Activated CD4-positive, alpha-beta T cell treated with anti-CD3 and anti-CD28 coated beads, Interleukin-2, Interleukin-4, amounts not matched to agents 100 ng/mL and 50 ng/mL, durations not matched to agents 16 hours and 8 hours (primary cell): ENCODE data around the gene TMEM247.
"Not testable (repeated sequence)": the region's sequence is repeated elsewhere in the genome, so short reads cannot be mapped to it uniquely, and the experiment has no call there.

ENCODE experiments used
- DNase-seq: peaks from one replicate; pipeline ENCODE4 v3.0.0-alpha.2; 2020; ENCODE audit warnings: low spot score

TMEM247 gene

DNA sequence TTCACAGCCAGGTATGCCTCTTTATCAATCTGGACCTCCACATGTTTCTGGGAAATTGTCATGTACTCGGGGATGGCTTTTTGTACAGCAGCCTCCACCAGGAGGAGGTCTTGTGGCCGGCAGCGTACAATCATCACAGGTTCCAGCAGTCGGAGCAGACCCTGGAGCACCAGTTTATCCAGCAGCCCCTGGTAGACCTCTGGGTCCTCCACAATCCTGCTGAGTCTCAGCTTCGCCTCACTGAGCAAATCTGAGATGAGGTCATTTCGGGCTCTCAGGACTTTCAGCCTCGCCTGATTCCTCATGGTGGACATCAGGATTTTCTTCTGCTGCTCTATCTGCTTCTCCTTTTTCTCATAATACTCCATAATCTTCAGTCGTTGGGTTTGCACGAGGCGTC, 32.8 kb downstream of the TMEM247 start:
- DNase-seq: no peak

DNA sequence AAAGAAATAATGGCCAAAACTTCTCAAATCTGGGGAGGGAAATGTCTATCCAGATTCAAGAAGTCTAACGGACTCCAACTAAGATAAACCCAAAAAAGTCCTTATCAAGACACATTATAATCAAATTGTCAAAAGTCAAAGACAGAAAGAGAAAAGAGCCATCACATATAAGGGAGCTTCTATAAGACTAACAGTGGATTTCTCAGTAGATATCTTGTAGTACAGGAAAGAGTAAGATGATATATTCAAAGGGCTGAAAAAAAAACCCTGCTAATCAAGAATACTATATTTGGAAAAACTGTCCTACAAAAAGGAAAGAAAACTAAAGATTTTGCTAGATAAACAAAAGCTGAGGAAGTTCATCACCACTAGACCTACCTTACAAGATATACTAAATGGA, 35.4 kb downstream of the TMEM247 start:
- no peak for DNase-seq

DNA sequence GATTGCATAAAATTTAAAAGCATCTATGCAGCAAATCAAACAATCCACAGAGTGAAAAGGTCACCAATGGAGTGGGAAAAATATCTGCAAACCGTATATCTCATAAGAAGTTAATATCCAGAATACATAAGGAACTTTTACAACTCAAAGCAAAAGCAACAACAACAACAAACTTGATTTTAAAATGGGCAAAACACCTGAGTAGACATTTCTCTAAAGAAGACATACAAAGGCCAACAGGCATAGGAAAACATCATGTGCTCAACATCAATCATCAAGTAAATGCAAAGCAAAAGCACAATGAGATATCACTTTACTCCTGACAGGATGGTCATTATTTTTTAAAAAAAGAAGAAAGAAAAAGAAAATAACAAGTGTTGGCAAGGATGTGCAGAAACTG, 38.1 kb downstream of the TMEM247 start:
- no peak for DNase-seq

DNA sequence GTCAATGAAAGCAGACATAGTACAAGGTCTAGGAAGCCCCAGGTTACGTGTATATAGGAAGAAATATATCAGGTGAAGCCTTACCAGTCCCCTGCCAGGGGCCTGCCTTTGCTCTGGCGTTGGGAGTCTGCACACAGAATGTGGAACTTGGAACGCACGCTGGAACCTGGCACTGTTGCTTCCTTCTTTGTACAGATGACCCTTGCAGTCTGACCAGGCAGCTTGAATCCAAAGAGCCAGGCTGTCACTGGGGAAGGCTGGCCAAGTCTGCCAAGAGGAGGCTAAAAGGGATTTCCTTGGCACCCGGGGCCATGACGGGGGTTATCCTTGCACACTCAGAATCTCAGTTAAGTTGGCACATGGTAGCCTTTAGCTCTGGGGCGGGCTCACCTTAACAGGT, 39.5 kb downstream of the TMEM247 start:
- DNase-seq: no peak

DNA sequence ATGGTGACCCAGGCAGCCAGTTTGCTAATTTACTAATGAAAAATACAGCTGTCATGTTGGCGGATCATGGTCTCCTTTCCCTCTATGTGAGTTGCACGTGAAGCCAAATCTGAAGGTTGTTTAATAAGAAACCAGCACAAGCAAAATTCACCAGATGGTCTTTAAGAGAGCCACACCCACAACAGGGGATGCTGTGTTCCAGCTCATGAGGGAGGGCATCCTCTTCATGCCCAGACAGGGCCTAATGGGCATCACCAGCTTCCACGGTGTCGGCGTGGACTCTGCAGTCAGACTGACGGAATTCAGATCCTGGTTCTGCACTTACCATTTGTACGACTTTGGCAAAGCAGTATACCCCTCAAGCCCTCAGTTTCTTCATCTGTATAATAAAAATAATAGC, 39.9 kb downstream of the TMEM247 start:
- DNase-seq: no peak

DNA sequence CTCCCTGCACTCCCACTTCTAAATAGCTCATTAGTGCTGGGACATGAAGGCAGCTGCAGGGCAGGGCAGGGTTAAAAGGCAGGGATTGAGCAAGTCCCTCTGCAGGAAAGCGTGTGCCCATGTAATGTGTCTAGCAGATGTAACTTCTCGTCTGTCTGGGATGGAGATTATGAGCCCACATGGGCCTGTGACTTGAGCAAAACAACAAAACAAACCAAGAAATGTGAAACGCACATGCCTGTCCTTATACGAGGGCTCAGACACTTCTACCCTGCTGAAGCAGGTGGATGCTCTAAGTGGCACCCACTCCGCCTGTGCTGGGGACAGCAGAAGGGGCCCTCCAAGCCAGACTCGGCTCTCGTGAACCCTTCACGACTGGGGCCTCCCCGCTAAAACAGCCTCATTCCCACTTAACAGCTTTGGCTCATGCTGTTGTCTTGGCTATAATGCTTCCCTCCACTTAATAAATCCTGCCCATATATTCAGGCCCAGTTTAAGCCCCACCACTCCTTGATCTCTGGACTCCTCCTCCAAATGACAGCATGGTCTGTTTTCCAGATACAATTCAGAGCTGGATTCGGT, 40.9 kb downstream of the TMEM247 start:
- no peak for DNase-seq

DNA sequence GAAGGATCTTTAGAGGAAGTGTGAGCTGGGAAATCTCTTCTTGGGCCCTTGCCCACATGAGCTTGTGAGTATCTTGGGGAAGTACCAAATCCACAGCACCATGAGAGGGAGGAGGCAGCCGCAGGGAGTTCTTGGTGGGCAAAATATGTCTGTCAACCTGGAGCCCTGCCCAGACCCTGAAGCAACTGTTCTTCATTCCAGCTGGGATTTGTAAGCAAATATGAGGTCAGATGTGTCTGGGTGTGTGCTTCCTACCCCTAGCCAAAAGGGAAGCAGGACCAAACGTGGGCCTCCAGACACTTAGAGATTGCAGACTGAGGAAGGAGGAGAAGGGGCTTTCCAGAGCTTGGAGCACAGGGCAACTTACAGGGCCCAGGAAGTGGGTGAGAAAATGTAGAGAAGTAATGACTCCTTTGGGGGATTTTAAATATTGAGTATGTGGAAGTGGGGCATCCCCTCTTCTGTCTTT, 41.9 kb downstream of the TMEM247 start:
- no peak for DNase-seq

DNA sequence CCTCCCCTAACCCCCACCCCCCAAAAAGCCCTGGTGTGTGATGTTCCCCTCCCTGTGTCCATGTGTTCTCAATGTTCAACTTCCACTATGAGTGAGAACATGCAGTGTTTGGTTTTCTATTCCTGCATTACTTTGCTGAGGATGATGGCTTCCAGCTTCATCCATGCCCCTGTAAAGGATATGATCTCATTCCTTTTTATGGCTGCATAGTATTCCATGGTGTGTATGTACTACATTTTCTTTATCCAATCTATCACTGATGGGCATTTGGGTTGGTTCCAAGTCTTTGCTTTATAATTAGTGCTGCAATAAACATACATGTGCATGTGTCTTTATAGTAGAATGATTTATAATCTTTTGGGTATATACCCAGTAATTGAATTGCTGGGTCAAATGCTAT, 43.0 kb downstream of the TMEM247 start:
- not testable (repeated sequence) for DNase-seq

DNA sequence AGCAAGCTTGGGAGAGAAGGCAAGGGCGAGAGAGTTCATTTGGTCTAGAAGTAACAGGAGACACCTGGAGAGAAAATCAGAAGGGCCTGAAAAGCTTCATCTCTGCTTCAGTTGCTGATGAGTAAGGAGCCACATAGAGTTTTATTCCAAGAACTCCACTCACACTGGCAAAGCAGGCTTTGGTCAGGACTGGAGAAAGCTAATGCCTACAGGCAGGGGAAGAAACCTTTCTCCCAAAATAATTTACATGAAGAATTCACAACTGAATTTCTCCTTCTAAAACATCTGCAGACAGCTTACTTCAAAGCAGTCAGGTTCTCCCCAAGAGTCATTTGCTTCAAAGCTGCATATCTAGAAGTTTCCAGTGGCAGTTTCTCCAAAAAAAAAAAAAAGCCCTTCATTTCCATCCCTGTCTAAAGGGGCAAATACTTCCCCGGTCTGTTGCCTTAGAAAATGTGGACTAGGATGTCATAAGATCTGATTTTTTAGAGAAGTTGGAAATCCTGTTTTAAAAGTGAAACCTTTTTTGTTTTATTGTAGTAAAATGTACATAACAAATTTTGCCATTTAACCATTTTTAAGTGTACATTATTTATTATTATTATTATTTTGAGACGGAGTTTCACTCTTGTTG, 46.3 kb downstream of the TMEM247 start:
- no peak for DNase-seq

DNA sequence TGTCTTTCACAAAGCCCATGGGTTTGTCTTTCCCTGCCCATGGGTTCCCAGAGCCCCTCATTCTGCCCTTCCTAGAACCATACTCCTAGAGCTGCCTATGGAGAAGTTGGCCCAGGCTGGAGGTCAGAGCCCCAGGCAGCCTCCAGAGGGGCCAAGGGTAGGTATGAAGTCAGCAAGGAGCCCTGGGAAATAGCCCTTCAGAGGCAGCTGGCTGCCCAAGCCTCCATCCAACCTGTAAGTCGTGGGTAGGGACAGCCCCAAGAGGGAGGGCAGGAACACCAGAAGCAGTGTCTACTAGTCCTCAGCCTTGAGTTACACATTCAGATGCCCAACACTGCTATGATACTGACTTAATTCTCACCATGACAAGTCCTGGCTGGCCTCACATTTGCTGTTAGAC, 49.5 kb downstream of the TMEM247 start:
- DNase-seq: no peak

DNA sequence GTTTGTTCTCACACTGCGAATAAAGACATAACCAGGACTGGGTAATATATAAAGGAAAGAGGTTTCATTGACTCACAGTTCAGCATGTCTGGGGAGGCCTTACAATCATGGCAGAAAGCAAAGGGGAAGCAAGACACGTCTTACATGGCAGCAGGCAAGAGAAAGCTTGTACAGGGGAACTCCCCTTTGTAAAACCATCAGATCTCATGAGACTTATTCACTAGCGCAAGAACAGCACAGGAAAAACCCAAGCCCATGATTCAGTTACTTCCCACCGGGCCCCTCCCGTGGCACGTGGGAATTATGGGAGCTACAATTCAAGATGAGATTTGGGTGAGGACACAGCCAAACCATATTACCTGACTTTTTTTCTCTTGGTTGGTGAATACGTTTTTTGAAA, 51.3 kb downstream of the TMEM247 start:
- DNase-seq: no peak

DNA sequence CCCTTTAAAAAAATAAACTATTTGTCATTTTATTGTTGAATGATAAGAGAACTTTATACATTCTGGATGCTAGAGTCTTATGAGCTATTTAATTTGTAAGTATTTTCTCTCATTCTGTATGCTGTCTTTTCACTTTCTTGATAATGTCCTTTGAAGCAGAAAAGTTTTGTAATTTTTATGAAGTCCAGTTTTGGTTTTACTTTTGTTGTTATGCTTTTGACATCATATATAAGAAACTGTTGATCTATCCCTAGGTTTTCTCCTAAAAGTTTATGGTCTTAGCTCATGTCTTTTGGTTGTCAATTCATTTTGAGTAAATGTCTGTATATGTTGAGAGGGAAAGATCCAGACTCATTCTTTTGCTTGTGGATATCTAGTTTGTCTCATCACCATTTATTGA, 52.5 kb downstream of the TMEM247 start:
- no peak for DNase-seq
